K562 (cell line): ENCODE data around the gene AQP4.

ENCODE experiments used
- FOS ChIP-seq: IDR thresholded peaks from 3 replicates; pipeline ENCODE4 v1.6.1; 2011; ENCODE audit not compliant: insufficient read length; ENCODE audit errors: extremely low read depth
- KDM1A ChIP-seq, 2 experiments: fragments of 450-650 bp; IDR thresholded peaks; 2 replicates each; pipeline ENCODE4 v1.6.1; 2016; ENCODE audit warnings: mild to moderate bottlenecking in 2 of 2
- MYNN ChIP-seq, 2 experiments: sonication (generic); formaldehyde crosslinking in 1 of 2; IDR thresholded peaks; 2 replicates each; pipeline versions ENCODE4 v1.5.0 to v1.6.1; 2016 to 2020; ENCODE audit warnings: antibody characterized with exemption in 1 of 2, missing genetic modification reagents in 1 of 2
- POLR2AphosphoS5 ChIP-seq: IDR thresholded peaks from 2 replicates; pipeline ENCODE4 v1.6.1; 2011; ENCODE audit warnings: mild to moderate bottlenecking, low read depth, low read length, moderate library complexity; ENCODE audit not compliant: control insufficient read depth, insufficient read depth
- PREB ChIP-seq: sonication (generic); formaldehyde crosslinking; IDR thresholded peaks from 2 replicates; pipeline ENCODE4 v1.8.1; 2023; ENCODE audit warnings: mild to moderate bottlenecking, missing genetic modification reagents
- ZFP30 ChIP-seq: fragments of 250-450 bp; sonication (Bioruptor Pico); IDR thresholded peaks from 2 replicates; pipeline ENCODE4 v1.8.0; 2022; ENCODE audit warnings: moderate library complexity, mild to moderate bottlenecking, inconsistent platforms, borderline replicate concordance
- ZNF24 ChIP-seq: fragments of 450-650 bp; IDR thresholded peaks from 2 replicates; pipeline ENCODE4 v1.6.1; 2016
- TF ChIP-seq, protein P1 (sequence below), 2 experiments: fragments of 450-650 bp in 1 of 2; sonication (generic) in 1 of 2; formaldehyde crosslinking in 1 of 2; IDR thresholded peaks in 1 of 2; conservative IDR thresholded peaks in 1 of 2; 2 replicates each; pipeline versions ENCODE4 v1.6.1 to v1.8.1; 2016 to 2023; ENCODE audit warnings: mild to moderate bottlenecking in 2 of 2, moderate library complexity in 2 of 2, inconsistent platforms in 1 of 2, missing genetic modification reagents in 1 of 2
- TF ChIP-seq, protein P2 (sequence below), 3 experiments: IDR thresholded peaks in 2 of 3; conservative IDR thresholded peaks in 1 of 3; 2 replicates each; pipeline ENCODE4 v1.5.1; 2011 to 2012; ENCODE audit warnings: low read length in 3 of 3, mild to moderate bottlenecking in 3 of 3, control low read depth in 2 of 3, improper control_type of control experiment in 1 of 3, inconsistent platforms in 1 of 3, low read depth in 1 of 3, mixed read lengths in 1 of 3, moderate library complexity in 1 of 3; ENCODE audit not compliant: insufficient read depth in 2 of 3

GRCh38 chr18:26862084-26862483 lies 3.4 kb downstream of the AQP4 start:
- TF ChIP-seq, protein P1, sequence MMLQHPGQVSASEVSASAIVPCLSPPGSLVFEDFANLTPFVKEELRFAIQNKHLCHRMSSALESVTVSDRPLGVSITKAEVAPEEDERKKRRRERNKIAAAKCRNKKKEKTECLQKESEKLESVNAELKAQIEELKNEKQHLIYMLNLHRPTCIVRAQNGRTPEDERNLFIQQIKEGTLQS (IDR thresholded peaks at IDR 0.05), result no peak
- TF ChIP-seq, protein P1 (CRISPR knock-in tag; conservative IDR thresholded peaks at IDR 0.05), result no peak
- TF ChIP-seq MYNN (IDR thresholded peaks at IDR 0.05) (no peak), MYNN (CRISPR knock-in tag; IDR thresholded peaks at IDR 0.05) (no peak), POLR2AphosphoS5 (no peak), ZNF24 (no peak), PREB (CRISPR knock-in tag) (no peak), KDM1A (IDR thresholded peaks at IDR 0.05) (no peak), ZFP30 (CRISPR knock-in tag) (no peak), FOS (no peak)
- TF ChIP-seq, protein P2, sequence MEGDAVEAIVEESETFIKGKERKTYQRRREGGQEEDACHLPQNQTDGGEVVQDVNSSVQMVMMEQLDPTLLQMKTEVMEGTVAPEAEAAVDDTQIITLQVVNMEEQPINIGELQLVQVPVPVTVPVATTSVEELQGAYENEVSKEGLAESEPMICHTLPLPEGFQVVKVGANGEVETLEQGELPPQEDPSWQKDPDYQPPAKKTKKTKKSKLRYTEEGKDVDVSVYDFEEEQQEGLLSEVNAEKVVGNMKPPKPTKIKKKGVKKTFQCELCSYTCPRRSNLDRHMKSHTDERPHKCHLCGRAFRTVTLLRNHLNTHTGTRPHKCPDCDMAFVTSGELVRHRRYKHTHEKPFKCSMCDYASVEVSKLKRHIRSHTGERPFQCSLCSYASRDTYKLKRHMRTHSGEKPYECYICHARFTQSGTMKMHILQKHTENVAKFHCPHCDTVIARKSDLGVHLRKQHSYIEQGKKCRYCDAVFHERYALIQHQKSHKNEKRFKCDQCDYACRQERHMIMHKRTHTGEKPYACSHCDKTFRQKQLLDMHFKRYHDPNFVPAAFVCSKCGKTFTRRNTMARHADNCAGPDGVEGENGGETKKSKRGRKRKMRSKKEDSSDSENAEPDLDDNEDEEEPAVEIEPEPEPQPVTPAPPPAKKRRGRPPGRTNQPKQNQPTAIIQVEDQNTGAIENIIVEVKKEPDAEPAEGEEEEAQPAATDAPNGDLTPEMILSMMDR (IDR thresholded peaks at IDR 0.05 in 2 of 3, conservative IDR thresholded peaks at IDR 0.05 in 1 of 3; ENCODE audit: insufficient read depth in 2 of 3, low read depth in 1 of 3, low read length in 3 of 3), result no peak
